Tibial nerve (tissue), 4 donors: ENCODE results near the gene COL6A3.

Experiments
- CTCF ChIP-seq, 5 experiments: fragments of 200-600 bp in 3 of 5; fragments of 450-650 bp in 2 of 5; sonication (generic) in 3 of 5; IDR thresholded peaks; one replicate each; pipeline ENCODE4 v1.5.1; 2016 to 2019; ENCODE audit warnings: antibody characterized with exemption in 5 of 5, mild to moderate bottlenecking in 3 of 5, moderate library complexity in 2 of 5
- EP300 ChIP-seq, 2 donors: sonication (generic); formaldehyde crosslinking; IDR thresholded peaks; one replicate each; pipeline ENCODE4 v1.6.1; 2017; ENCODE audit warnings: antibody characterized with exemption in 2 of 2, mild to moderate bottlenecking in 1 of 2
- POLR2A ChIP-seq, 2 donors: fragments of 450-650 bp; IDR thresholded peaks; one replicate each; pipeline ENCODE4 v1.6.1; 2017; ENCODE audit warnings: antibody characterized with exemption in 2 of 2, mild to moderate bottlenecking in 2 of 2, moderate library complexity in 2 of 2

- TF ChIP-seq CTCF (IDR thresholded peaks at IDR 0.05), result no peak
- no peak for TF ChIP-seq EP300 (IDR thresholded peaks at IDR 0.05)
- no peak for TF ChIP-seq POLR2A (IDR thresholded peaks at IDR 0.05)
Measured at GRCh38 chr2:237276716-237277490, 137.1 kb downstream of the COL6A3 start.
